ENCODE results near the gene SPTB.

Gene SPTB

GRCh38 chr14:64748995-64749714 lies 130.6 kb downstream of the SPTB start:
- DNase-seq (ENCODE audit: low spot score): no peak

- DNase-seq (ENCODE audit: low spot score): no peak
Observed at GRCh38 chr14:64748521-64748920, 131.2 kb downstream of the SPTB start.

- no peak for DNase-seq (ENCODE audit: low spot score)
Observed at GRCh38 chr14:64747327-64747726, 132.4 kb downstream of the SPTB start.

- no peak for DNase-seq (ENCODE audit: low spot score)
Observed at GRCh38 chr14:64746298-64747250, 133.1 kb downstream of the SPTB start.

- no peak for DNase-seq (ENCODE audit: low spot score)
Observed at GRCh38 chr14:64745511-64746091, 134.1 kb downstream of the SPTB start.

GRCh38 chr14:64743061-64743460 lies 136.6 kb downstream of the SPTB start:
- no peak for DNase-seq (ENCODE audit: low spot score)

- DNase-seq (ENCODE audit: low spot score): no peak
Observed at GRCh38 chr14:64741961-64742360, 137.7 kb downstream of the SPTB start.

- no peak for DNase-seq (ENCODE audit: low spot score)
Observed at GRCh38 chr14:64741200-64741599, 138.5 kb downstream of the SPTB start.

- no peak for DNase-seq (ENCODE audit: low spot score)
Observed at GRCh38 chr14:64738281-64738804, 141.4 kb downstream of the SPTB start.

- no peak for DNase-seq (ENCODE audit: low spot score)
Observed at GRCh38 chr14:64737391-64738280, 142.1 kb downstream of the SPTB start.

- DNase-seq (ENCODE audit: low spot score): no peak
Observed at GRCh38 chr14:64736271-64737169, 143.2 kb downstream of the SPTB start.

- DNase-seq (ENCODE audit: low spot score): no peak
Observed at GRCh38 chr14:64734990-64735389, 144.7 kb downstream of the SPTB start.

GRCh38 chr14:64733899-64734298 lies 145.8 kb downstream of the SPTB start:
- no peak for DNase-seq (ENCODE audit: low spot score)

- no peak for DNase-seq (ENCODE audit: low spot score)
Observed at GRCh38 chr14:64733321-64733720, 146.4 kb downstream of the SPTB start.

- DNase-seq (ENCODE audit: low spot score): no peak
Observed at GRCh38 chr14:64732536-64733120, 147.1 kb downstream of the SPTB start.

GRCh38 chr14:64732066-64732465 lies 147.6 kb downstream of the SPTB start:
- DNase-seq (ENCODE audit: low spot score): no peak

- DNase-seq (ENCODE audit: low spot score): no peak
Observed at GRCh38 chr14:64731141-64731581, 148.5 kb downstream of the SPTB start.

GRCh38 chr14:64730681-64731080 lies 149.0 kb downstream of the SPTB start:
- no peak for DNase-seq (ENCODE audit: low spot score)

GRCh38 chr14:64730061-64730440 lies 149.7 kb downstream of the SPTB start:
- DNase-seq (ENCODE audit: low spot score): no peak

Measured in COLO829 (cell line).